ENCODE measurements around the gene LDLRAD2.

Gene LDLRAD2

GRCh38 chr1:21852282-21853130 lies 40.4 kb downstream of the LDLRAD2 start:
- no peaks in the 10 kb centered on the region for H3K36me3 Mint-ChIP-seq (ENCODE audit: low read depth)
- no peaks in the 10 kb centered on the region for H3K27me3 Mint-ChIP-seq
- no peak overlapping the region for H3K27ac Mint-ChIP-seq
- no peak overlapping the region for H3K4me3 Mint-ChIP-seq
- peaks cover 3% of the 10 kb centered on the region for H3K4me1 Mint-ChIP-seq
- no peak for DNase-seq
- ATAC-seq: no peak
- no peaks in the 10 kb centered on the region for H3K9me3 Mint-ChIP-seq

GRCh38 chr1:21853131-21853427 lies 41.0 kb downstream of the LDLRAD2 start:
- Mint-ChIP-seq H3K9me3 (no peaks in the 10 kb centered on the region), H3K27me3 (no peaks in the 10 kb centered on the region), H3K4me3 (no peak overlapping the region), H3K27ac (no peak overlapping the region), H3K36me3 (ENCODE audit: low read depth) (no peaks in the 10 kb centered on the region), H3K4me1 (peaks cover 5% of the 10 kb centered on the region)
- no peak for ATAC-seq
- DNase-seq: no peak

- H3K27me3 Mint-ChIP-seq: no peaks in the 10 kb centered on the region
- DNase-seq (no peak), ATAC-seq (no peak)
- H3K27ac Mint-ChIP-seq: no peak overlapping the region
- peaks cover 5% of the 10 kb centered on the region for H3K4me1 Mint-ChIP-seq
- no peaks in the 10 kb centered on the region for H3K9me3 Mint-ChIP-seq
- no peaks in the 10 kb centered on the region for H3K36me3 Mint-ChIP-seq (ENCODE audit: low read depth)
- no peak overlapping the region for H3K4me3 Mint-ChIP-seq
Measured at GRCh38 chr1:21854090-21854750, 42.2 kb downstream of the LDLRAD2 start.

GRCh38 chr1:21854751-21855131 lies 42.7 kb downstream of the LDLRAD2 start:
- DNase-seq (no peak), ATAC-seq (no peak)
- Mint-ChIP-seq H3K4me3 (no peak overlapping the region), H3K27me3 (no peaks in the 10 kb centered on the region), H3K9me3 (no peaks in the 10 kb centered on the region), H3K27ac (no peak overlapping the region), H3K36me3 (ENCODE audit: low read depth) (no peaks in the 10 kb centered on the region), H3K4me1 (peaks cover 5% of the 10 kb centered on the region)

GRCh38 chr1:21855257-21856096 lies 43.4 kb downstream of the LDLRAD2 start:
- H3K9me3 Mint-ChIP-seq: no peaks in the 10 kb centered on the region
- no peaks in the 10 kb centered on the region for H3K36me3 Mint-ChIP-seq (ENCODE audit: low read depth)
- no peak for ATAC-seq
- H3K27me3 Mint-ChIP-seq: no peaks in the 10 kb centered on the region
- H3K4me1 Mint-ChIP-seq: peaks cover 5% of the 10 kb centered on the region
- no peak overlapping the region for H3K27ac Mint-ChIP-seq
- H3K4me3 Mint-ChIP-seq: no peak overlapping the region
- DNase-seq: no peak

- Mint-ChIP-seq H3K27ac (no peak overlapping the region), H3K27me3 (no peaks in the 10 kb centered on the region), H3K9me3 (no peaks in the 10 kb centered on the region), H3K4me3 (no peak overlapping the region), H3K36me3 (ENCODE audit: low read depth) (no peaks in the 10 kb centered on the region), H3K4me1 (peaks cover 3% of the 10 kb centered on the region)
- DNase-seq (no peak), ATAC-seq (no peak)
Measured at GRCh38 chr1:21857142-21857839, 45.2 kb downstream of the LDLRAD2 start.

GRCh38 chr1:21857840-21858670 lies 46.0 kb downstream of the LDLRAD2 start:
- H3K36me3 Mint-ChIP-seq (ENCODE audit: low read depth): no peaks in the 10 kb centered on the region
- H3K27me3 Mint-ChIP-seq: no peaks in the 10 kb centered on the region
- ATAC-seq (no peak), DNase-seq (no peak)
- H3K9me3 Mint-ChIP-seq: no peaks in the 10 kb centered on the region
- peaks cover 2% of the 10 kb centered on the region for H3K4me1 Mint-ChIP-seq
- no peak overlapping the region for H3K4me3 Mint-ChIP-seq
- H3K27ac Mint-ChIP-seq: no peak overlapping the region

- Mint-ChIP-seq H3K27me3 (no peaks in the 10 kb centered on the region), H3K27ac (no peak overlapping the region), H3K4me3 (no peak overlapping the region), H3K9me3 (no peaks in the 10 kb centered on the region), H3K36me3 (ENCODE audit: low read depth) (no peaks in the 10 kb centered on the region), H3K4me1 (peaks cover 2% of the 10 kb centered on the region)
- ATAC-seq: no peak
- no peak for DNase-seq
Measured at GRCh38 chr1:21859669-21860179, 47.7 kb downstream of the LDLRAD2 start.

- no peaks in the 10 kb centered on the region for H3K36me3 Mint-ChIP-seq (ENCODE audit: low read depth)
- H3K4me1 Mint-ChIP-seq: peaks cover 2% of the 10 kb centered on the region
- H3K4me3 Mint-ChIP-seq: no peak overlapping the region
- ATAC-seq (no peak), DNase-seq (no peak)
- no peak overlapping the region for H3K27ac Mint-ChIP-seq
- H3K27me3 Mint-ChIP-seq: no peaks in the 10 kb centered on the region
- H3K9me3 Mint-ChIP-seq: no peaks in the 10 kb centered on the region
Measured at GRCh38 chr1:21860971-21861370, 48.9 kb downstream of the LDLRAD2 start.

GRCh38 chr1:21861602-21862429 lies 49.8 kb downstream of the LDLRAD2 start:
- H3K36me3 Mint-ChIP-seq (ENCODE audit: low read depth): no peaks in the 10 kb centered on the region
- H3K27ac Mint-ChIP-seq: no peak overlapping the region
- peaks cover 4% of the 10 kb centered on the region for H3K4me1 Mint-ChIP-seq
- ATAC-seq (no peak), DNase-seq (no peak)
- no peaks in the 10 kb centered on the region for H3K9me3 Mint-ChIP-seq
- no peak overlapping the region for H3K4me3 Mint-ChIP-seq
- H3K27me3 Mint-ChIP-seq: no peaks in the 10 kb centered on the region

GRCh38 chr1:21863981-21864380 lies 51.9 kb downstream of the LDLRAD2 start:
- Mint-ChIP-seq H3K36me3 (ENCODE audit: low read depth) (no peaks in the 10 kb centered on the region), H3K9me3 (no peaks in the 10 kb centered on the region), H3K4me1 (peaks cover 2% of the 10 kb centered on the region), H3K27me3 (no peaks in the 10 kb centered on the region), H3K4me3 (no peak overlapping the region), H3K27ac (no peak overlapping the region)
- ATAC-seq (no peak), DNase-seq (no peak)

- no peak for DNase-seq
- Mint-ChIP-seq H3K9me3 (no peaks in the 10 kb centered on the region), H3K4me3 (no peak overlapping the region), H3K27ac (no peak overlapping the region), H3K36me3 (ENCODE audit: low read depth) (no peaks in the 10 kb centered on the region), H3K27me3 (no peaks in the 10 kb centered on the region), H3K4me1 (peaks cover 2% of the 10 kb centered on the region)
- no peak for ATAC-seq
Measured at GRCh38 chr1:21864730-21865129, 52.7 kb downstream of the LDLRAD2 start.

- H3K9me3 Mint-ChIP-seq: no peaks in the 10 kb centered on the region
- no peaks in the 10 kb centered on the region for H3K27me3 Mint-ChIP-seq
- no peak overlapping the region for H3K4me3 Mint-ChIP-seq
- H3K4me1 Mint-ChIP-seq: peaks cover 2% of the 10 kb centered on the region
- ATAC-seq: no peak
- DNase-seq: no peak
- H3K27ac Mint-ChIP-seq: no peak overlapping the region
- H3K36me3 Mint-ChIP-seq (ENCODE audit: low read depth): no peaks in the 10 kb centered on the region
Measured at GRCh38 chr1:21865609-21865942, 53.5 kb downstream of the LDLRAD2 start.

Data from activated naive CD8-positive, alpha-beta T cell treated with anti-CD3 and anti-CD28 coated beads, Interleukin-2, amount 50 U/mL, for 24 hours (primary cell).